NCI-H2227 (cell line): ENCODE results near the gene MAEA.

Source experiments
- DNase-seq: peaks from one replicate; lab custom pipeline; 2025; ENCODE audit not compliant: unreplicated experiment; lab: John Stamatoyannopoulos, UW

The MAEA gene

GRCh38 chr4:1249731-1250526 is 39.8 kb upstream of the MAEA start:
- no peak for DNase-seq

GRCh38 chr4:1250527-1250812 is 39.2 kb upstream of the MAEA start:
- no peak for DNase-seq

DNA sequence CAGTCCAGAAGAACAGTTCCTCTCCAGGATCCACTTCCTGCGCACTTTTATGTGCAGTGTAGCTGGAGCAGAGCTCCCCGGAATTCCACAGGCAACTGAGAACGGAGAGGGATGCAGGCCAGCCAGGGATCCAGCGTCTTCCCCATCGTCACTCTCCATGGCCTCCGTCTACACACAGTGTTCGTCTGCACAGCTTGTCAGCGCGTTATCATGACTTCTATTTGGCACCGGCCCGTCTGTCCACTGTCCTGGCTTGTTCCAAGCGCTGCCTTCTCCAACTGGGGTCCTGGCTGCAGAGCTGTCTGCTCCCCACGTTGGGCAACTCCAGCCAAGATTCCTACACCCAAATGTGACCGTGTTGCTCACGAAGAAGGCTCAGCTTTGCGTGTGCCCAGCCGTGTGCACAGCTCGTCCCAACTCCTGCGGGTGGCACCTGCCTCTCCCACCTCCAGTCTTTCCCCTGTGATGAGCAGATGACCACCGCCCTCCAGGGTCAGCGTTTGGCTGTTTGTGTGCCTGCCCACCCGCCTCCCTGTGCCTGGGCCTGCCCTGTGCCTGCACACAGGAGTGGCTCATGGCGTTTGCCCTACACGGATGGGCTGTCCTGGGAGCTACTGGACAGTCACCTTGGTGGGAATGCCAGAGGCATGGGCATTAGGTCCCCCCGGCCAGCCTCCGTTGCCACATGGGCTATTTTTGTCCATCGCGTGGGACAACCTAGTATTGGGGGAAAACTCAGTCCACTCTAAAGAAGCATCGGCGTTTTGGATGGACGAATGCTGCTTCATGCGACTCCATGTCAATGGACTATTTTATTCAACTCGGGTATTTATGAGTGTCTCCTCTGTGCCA is 38.5 kb upstream of the MAEA start:
- DNase-seq: no peak

DNA sequence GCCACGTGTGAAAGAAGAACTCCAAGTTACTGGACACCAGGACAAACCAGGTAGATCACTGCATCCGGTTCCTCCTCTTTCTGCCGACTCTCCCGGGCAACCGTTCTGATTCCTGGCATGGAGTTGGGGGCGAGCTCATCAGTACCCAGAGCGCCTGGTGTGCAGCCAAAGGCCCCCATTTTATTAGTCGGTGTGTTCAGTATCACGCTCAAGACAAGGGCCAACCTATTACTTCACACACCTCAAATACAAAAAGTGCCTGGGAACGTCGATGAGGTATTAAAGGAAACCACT is 38.0 kb upstream of the MAEA start:
- DNase-seq: no peak

DNA sequence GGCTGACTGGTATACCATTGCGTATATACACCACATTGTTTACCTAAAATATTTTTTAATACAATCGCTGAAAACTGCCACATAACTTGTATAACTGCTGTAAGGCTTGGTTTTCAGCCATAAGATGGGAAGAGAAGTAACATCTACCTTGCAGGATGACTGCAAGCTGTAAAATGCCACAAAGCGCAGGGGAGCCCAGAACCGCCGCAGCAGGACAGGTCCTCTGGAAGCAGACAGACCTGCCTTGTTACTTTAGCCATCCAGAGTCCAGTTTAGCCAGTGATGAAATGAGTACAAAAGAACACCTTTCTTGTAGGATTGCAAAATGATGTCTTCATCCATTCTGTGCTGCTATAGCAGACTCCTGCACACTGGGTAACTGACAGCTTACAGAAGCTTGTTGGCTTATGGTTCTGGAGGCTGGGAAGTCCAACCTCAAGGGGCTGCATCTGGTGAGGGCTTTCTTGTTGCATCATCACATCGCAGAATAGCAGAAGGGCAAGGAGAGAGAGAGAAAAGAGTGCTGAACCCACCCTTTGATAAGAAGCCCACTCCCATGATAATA is 36.7 kb upstream of the MAEA start:
- DNase-seq: no peak

- no peak for DNase-seq
Measured at GRCh38 chr4:1253831-1254230, 35.9 kb upstream of the MAEA start.

- DNase-seq: no peak
Measured at GRCh38 chr4:1255151-1255550, 34.5 kb upstream of the MAEA start.

DNA sequence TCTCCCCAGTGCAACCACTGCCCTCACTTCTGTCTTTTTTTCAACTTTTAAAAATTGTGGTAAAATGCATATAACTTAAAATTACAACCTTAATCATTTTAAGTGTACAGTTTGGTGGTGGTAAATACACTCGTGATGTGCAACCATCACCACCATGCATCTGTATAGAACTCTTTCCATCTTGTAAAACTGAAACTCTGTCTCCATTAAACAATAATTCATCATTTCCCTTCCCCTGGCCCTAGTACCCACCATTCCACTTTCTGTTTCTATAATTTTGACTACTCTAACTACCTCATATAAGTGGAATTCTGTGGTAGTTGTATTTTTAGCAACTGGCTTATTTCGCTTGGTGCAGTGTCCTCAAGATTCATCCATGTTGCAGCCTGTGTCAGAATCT is 34.0 kb upstream of the MAEA start:
- no peak for DNase-seq

- no peak for DNase-seq
Measured at GRCh38 chr4:1258457-1258856, 31.2 kb upstream of the MAEA start.

GRCh38 chr4:1259966-1260365 is 29.7 kb upstream of the MAEA start:
- DNase-seq: no peak

GRCh38 chr4:1260418-1261106 is 29.1 kb upstream of the MAEA start:
- no peak for DNase-seq

GRCh38 chr4:1261107-1261928 is 28.4 kb upstream of the MAEA start:
- DNase-seq: no peak

DNA sequence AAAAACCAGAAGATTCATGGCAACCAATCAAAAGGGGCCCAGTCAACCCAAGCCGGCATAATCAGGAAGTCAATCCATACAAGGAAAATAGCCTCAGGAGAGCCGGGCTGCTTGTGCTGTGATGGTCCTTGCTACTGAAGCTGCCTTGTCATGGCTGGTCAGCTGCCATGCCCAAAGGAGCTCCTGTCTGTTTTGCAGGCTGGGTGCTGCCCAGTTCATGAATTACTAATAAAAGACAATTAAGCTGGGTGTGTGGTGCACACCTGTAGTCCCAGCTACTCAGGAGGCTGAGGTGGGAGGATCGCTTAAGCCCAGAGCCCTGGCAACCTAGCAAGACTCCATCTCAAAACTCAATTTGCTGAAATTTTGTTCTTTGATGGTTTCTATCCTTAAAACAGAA is 24.7 kb upstream of the MAEA start:
- no peak for DNase-seq

- no peak for DNase-seq
Measured at GRCh38 chr4:1265351-1265750, 24.3 kb upstream of the MAEA start.

GRCh38 chr4:1266881-1267763 is 22.6 kb upstream of the MAEA start:
- no peak for DNase-seq

- DNase-seq: no peak
Measured at GRCh38 chr4:1269209-1269608, 20.5 kb upstream of the MAEA start.

DNA sequence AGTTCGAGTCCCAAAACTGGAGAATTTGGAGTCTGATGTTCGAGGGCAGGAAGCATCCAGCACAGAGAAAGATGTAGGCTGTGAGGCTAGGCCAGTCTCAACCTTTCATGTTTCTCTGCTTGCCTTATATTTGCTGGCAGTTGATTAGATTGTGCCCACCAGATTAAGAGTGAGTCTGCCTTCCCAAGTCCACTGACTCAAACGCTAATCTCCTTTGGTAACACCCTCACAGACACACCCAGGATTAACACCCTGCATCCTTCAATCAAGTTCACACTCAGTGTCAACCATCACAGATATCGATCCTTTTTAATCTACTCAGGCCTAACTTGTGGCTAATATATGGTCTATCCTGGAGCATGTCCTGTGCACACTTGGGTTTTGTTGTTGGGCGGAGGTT is 18.0 kb upstream of the MAEA start:
- DNase-seq: no peak

DNA sequence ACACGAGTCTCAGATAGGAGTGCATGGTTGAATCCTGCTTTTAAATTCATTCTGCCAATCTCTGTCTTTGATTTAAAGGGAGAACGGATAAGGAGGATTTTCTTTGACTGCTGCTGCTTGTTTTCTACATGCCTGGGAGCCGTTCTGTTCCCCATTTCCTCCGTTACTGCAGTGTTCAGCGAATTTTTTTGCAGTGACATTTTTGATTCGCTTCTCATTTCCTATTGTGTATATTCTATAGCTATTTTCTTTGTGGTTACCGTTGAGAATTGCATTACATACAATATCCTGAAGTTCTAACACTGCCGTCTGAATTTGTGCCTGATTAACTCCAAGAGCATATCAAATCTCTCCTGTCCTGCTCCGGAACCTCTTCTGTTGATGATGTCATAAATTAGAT is 14.8 kb upstream of the MAEA start:
- no peak for DNase-seq

DNA sequence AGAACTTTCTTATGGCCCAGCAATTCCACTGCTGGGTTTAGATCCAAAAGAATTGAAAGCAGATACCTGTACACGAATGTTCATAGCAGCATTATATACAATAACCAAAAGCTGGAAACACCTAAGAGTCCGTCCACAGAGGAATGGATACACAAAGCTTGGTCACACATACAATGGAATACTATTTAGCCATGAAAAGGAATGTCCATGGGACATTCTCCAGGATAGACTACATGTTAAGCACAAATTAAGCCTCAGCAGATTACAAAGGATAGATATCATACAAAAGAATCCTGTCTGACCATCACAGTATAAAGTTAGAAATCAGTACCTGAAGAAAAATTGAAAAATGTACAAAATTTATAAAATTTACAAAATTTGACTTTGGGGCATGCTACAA is 12.7 kb upstream of the MAEA start:
- no peak for DNase-seq
